ENCODE results near the gene GOLGA6A.
"Not testable (repeated sequence)": the region's sequence is repeated elsewhere in the genome, so short reads cannot be mapped to it uniquely, and the experiment has no call there.

Gene GOLGA6A, protein sequence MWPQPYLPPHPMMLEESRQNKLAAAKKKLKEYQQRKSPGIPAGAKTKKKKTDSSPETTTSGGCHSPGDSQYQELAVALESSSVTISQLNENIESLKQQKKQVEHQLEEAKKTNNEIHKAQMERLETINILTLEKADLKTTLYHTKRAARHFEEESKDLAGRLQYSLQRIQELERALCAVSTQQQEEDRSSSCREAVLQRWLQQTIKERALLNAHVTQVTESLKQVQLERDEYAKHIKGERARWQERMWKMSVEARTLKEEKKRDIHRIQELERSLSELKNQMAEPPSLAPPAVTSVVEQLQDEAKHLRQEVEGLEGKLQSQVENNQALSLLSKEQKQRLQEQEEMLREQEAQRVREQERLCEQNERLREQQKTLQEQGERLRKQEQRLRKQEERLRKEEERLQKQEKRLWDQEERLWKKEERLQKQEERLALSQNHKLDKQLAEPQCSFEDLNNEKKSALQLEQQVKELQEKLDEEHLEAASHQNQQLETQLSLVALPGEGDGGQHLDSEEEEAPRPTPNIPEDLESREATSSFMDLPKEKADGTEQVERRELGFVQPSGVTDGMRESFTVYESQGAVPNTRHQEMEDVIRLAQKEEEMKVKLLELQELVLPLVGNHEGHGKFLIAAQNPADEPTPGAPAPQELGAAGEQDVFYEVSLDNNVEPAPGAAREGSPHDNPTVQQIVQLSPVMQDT

GRCh38 chr15:74082450-74082849 lies at the start of gene GOLGA6A:
GOLGA6A (minus strand) TSS chr15:74082550; CDS start chr15:74082509, 41 bp downstream.
- not testable (repeated sequence) for DNase-seq

DNA sequence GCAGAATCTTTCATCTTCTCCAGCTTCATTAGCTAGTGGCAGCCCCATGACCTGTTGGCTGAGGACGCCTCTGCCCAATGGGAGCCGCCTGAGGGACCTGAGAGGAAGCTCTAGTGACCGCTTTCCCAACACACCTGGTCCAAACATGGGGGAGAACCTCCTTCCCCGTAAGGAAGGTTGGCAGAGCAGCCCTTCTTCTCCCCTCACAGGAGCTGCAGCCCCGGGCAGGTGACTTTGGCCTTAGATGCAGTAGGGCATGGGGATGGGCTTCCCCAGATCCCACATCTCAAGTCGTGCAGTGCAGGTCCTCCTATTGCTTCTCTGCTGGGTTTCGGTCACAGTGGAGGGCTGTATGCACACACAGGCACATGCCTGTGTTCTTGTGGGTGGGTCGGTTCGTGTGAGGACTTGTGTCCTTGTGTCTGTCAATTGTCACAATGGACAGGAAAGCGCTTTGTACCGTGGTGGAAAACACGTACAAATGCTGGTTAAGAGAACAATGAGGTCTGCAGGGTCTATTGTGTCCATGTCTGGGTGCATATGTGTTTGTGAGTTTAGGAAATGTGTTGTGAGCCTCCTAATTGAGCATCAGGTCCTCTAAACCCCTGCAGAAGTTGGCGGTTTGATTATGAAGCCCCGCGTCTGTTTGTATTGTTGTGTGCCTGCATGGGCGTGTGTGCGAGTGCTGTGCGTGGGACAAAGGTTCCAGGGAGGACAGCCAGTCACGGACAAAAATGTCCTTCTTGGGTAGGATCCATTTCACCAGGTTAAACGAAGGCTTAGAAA lies 49.5 kb upstream of the GOLGA6A start:
- DNase-seq = peak; percentile 24

DNA sequence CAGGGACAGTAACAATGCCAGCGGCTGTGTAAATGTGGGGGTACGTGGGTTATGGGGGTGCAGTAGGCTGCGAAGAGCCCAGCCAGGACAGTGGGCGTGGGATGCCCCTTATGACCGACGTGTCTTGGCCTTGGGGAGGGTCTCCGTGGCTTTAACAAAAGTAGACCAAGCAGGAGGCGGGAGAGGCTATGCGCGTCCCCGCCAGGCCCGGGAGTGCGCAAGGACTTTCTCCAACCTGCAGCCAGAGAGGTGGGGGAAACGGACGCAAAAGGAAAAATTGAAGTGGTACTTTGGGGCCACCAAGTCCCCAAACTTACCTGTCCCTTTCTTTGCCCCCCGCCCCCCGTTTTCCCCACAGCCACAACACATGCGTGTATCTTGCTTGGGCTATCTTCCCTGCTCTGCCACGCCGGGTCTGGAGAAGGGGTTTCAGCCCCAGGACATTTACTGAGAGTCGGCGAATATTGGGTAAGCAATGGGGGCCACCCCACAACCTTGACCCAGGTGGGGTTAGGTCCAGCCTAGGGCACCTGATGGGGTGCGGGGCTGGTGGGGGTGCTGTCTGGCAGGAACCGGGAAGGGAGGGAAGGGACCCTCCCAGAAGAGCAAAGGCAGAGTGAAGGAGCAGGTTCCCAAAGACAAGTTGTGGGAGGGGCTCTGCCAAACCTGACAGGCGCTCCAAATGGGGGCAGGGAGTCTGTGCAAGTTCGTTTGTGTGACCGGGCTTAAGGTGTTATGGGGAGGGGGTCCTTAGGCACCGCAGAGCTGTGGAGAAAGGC lies 48.7 kb upstream of the GOLGA6A start:
- no peak for DNase-seq

GRCh38 chr15:74130155-74130848 lies 48.0 kb upstream of the GOLGA6A start, which contains the start of gene ISLR2:
ISLR2 (plus strand) TSS chr15:74130586; CDS start chr15:74132755, 2,169 bp downstream.
- DNase-seq = peak; percentile 46

DNA sequence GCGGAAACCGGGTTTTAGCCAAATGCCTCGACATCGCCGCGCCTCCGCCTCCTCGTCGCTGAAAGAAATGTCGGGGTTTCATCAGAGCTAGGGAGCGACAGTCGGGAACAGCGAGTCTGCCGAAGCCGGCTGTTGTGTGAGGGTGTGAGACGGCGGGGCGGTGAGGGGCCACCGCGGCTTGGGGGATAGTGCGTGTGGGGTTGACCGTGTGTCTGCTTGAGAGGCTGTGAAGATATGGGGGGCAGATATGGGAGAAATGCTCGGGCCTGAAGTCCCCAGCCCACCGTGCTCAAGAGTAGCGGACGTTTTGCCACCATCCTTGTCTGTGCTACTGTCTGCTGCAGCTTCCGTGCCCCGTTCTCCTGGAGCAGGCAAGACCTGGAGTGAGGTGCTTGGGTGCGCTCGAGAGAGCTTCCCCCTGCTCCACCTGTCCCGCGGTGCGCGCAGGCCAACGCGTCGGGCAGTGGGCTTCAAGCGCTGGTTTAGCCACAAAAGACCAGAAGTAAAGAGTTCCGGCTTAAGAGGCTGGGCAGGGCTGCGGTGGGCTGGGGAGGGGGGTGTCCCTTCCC lies 47.3 kb upstream of the GOLGA6A start:
- DNase-seq = peak; percentile 60

DNA sequence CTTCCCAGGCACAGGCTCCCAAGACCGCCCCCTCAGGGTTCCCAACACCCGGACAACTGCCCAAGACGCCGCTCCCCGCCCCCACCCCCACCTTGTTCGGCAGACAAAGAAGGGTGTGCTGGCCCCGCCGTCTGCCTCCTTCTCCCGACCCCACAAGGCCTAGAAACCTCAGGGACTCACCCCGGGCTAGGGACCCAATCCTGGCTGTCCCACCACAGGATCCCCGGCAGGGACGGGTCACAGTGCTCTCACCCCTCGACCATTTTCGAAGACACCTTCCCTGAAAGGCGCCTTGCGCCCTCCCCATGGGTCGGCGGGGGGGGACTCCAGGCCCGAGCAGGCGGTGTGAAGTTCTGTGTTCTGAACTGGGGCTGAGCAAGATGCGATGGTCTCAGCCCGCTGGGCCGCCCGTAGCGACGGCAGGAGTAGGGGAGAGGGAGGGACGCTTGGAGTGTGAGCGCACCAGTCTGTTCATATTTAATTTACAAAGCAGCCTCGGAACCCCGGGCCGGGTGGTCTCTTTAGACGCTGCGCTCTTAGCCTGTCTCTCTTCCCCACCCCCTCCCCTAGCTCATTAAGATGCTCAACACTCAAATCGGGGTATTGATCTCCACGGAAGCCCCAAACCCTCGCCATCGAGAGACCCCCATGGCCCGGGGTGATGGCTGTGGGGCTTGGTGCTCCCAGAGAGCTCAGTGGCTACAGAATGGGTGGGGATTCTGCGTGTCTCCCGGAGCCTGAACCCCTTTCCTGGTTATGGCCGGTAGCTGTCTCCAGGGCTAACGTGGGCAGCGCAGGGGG lies 46.6 kb upstream of the GOLGA6A start:
- peak; percentile 46 for DNase-seq

GRCh38 chr15:74127954-74128784 lies 45.8 kb upstream of the GOLGA6A start:
- DNase-seq = peak; percentile 58

GRCh38 chr15:74127255-74127953 lies 45.1 kb upstream of the GOLGA6A start:
- DNase-seq = peak; percentile 87

DNA sequence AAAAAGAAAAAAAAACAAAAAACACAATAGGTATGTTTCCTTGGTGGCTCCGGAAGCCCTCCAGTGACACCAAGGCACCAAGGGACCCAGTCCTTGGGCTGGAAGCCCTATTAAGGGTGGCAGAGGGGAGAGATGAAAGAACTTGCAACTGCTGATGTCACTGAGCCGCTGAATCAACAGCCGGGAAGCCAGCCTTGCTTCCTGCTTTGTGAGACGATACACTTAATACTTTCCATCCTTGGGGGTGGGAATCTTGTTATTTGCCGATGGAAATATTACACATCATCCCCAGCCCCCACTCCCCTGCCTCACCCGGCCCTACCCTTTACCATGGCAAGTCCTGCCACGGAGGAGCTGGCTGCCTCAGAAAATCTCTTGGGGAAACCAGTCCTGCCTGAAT lies 42.4 kb upstream of the GOLGA6A start:
- no peak for DNase-seq

DNA sequence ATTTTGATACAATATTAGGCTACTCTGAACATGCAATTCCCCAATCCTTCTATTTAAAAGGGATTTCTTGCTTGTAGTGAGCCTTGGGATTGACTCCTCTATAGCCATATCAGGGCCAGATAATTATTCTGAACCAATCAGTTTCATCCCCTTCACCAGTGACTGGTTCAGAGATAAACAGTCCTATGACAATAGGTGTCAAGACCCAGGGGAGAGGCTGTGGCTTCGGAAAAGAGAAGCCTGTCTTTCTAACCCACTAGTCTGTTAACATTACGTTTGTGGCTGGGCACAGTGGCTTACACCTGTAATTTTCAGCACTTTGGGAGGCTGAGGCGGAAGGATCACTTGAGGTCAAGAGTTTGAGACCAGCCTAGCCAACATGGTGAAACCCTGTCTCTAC lies 41.8 kb upstream of the GOLGA6A start:
- DNase-seq = no peak

- DNase-seq = no peak
Measured at GRCh38 chr15:74123658-74124057, 41.3 kb upstream of the GOLGA6A start.

GRCh38 chr15:74123131-74123429 lies 40.7 kb upstream of the GOLGA6A start:
- no peak for DNase-seq

GRCh38 chr15:74122403-74123130 lies 40.2 kb upstream of the GOLGA6A start:
- no peak for DNase-seq

DNA sequence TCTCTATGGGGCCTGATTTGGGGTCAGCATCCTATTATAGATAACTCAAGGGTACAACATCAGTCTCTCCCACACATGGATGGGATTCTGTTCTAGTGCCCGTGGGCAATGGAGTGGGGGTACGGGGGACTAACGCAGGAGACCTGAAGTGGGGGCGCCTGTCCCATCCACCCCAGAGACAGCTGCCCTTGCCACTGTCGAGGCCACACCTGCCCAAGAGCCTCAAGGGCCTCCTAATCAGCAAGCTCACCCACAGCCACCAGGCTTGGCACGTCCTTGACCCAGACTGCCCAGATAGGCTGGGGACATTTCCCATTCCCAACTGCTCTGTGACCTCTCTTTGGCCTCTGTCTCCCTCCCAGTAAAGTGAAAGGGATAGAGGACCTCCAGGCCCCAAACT lies 39.5 kb upstream of the GOLGA6A start:
- no peak for DNase-seq

DNA sequence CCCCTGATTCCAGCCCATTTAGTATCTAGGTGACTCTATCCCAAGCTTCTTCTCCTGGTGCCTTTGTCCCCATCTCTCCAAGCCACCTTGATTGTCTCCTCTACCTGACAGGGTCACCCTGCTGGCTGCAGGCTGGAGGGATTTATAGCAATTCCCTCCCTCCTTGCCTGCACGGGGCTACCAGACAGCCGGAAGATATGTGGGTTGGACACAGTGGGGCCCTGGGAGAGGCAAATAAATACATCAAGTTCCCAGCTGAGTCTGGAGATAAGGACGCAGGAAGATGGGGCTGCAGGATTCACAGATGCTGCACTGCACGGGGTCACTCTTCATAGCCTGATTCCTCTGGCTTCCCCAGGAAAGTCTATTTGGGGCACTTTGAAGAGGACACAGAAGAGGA lies 38.7 kb upstream of the GOLGA6A start:
- no peak for DNase-seq

DNA sequence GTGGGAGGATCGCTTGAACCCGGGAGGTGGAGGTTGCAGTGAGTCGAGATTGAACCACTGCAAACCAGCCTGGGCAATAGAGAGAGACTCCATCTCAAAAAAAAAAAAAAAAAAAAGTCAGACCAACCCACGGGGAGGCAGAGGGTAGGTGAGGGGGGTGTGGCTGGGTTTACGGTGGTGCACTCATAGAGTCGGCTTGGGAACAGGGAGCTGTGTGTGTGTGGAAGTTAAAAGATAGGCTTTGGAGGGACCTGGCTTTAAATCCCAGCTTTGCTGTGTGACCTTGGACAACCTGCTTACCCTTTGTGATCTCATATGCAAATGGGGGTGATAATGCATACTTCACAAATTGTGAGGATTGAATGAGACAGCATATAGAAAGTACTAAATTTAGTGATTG lies 38.1 kb upstream of the GOLGA6A start:
- DNase-seq = no peak

GRCh38 chr15:74109713-74110112 lies 27.4 kb upstream of the GOLGA6A start:
- no peak for DNase-seq

DNA sequence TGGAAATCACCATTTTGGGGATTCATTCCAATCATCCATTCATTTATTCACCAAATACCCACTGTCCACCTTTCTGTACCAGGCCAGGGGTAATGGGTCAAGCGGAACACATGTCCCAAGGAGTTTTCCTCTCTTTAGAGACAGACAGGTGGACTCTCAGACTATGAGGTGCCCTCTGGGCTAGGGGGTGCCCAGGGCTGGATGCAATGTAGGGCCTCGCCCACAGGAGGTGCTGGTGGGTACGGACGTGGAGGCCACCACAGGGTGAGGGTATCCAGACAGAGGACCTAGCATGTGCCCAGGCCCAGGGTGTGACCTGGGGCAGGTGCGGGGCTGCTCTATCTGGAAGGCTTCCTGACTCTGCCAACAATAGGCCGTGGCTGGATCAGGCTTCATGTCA lies 26.3 kb upstream of the GOLGA6A start:
- not testable (repeated sequence) for DNase-seq

GRCh38 chr15:74108111-74108510 lies 25.8 kb upstream of the GOLGA6A start:
- no peak for DNase-seq
